Measurements from ENCODE around the gene CAVIN3. TPM values are rescaled to one million over a fixed set of nuclear protein-coding genes. Genes with fewer than 3 reads are reported as not detected.

The CAVIN3 gene
- total and polyA plus RNA-seq, 4 donors, result 23.2 to 122 (median 86.5) TPM

DNA sequence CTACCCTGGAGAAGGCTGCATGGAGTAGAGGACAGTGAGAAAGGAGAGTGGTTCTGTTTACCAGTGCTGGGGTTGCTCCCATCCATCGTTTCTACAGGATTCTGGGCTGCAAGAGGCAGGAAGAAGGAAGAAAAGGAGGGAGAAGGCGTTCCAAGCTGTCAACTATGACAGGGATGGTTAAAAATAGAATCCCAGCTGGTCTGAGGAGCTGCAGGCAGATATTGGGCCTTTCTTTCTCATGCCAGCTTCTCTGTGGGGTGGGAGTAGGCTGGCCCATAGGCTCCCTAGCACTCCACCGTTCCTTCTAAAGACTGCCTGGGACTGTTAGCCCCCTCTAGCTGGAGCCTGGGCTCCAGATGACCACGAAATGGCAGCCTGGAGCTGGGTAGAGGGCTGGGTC, 47.1 kb downstream of the CAVIN3 start:
- DNase-seq, result no peak
- Histone ChIP-seq H3K27me3 (ENCODE audit: control insufficient read depth in 3 of 3, insufficient read depth in 3 of 3, low read length in 2 of 3) (no peaks in the 10 kb centered on the region), H3K36me3 (ENCODE audit: control insufficient read depth in 4 of 4, insufficient read depth in 4 of 4, low read length in 4 of 4) (no peaks in the 10 kb centered on the region), H3K4me3 (no peak overlapping the region), H3K27ac (ENCODE audit: low read depth in 1 of 2, low read length in 1 of 2) (no peak overlapping the region), H3K9me3 (ENCODE audit: control insufficient read depth in 4 of 4, insufficient read depth in 3 of 4, low read length in 3 of 4) (peaks cover 0 to 2% (median 0%) of the 10 kb centered on the region in 4 donors), H3K9ac (ENCODE audit: insufficient read depth in 1 of 2, low read length in 2 of 2) (no peak overlapping the region), H3K4me1 (ENCODE audit: control insufficient read depth in 5 of 5, insufficient read depth in 5 of 5, low read length in 5 of 5) (peaks cover 0 to 6% (median 0%) of the 10 kb centered on the region in 5 donors)
- TF ChIP-seq, protein P1, sequence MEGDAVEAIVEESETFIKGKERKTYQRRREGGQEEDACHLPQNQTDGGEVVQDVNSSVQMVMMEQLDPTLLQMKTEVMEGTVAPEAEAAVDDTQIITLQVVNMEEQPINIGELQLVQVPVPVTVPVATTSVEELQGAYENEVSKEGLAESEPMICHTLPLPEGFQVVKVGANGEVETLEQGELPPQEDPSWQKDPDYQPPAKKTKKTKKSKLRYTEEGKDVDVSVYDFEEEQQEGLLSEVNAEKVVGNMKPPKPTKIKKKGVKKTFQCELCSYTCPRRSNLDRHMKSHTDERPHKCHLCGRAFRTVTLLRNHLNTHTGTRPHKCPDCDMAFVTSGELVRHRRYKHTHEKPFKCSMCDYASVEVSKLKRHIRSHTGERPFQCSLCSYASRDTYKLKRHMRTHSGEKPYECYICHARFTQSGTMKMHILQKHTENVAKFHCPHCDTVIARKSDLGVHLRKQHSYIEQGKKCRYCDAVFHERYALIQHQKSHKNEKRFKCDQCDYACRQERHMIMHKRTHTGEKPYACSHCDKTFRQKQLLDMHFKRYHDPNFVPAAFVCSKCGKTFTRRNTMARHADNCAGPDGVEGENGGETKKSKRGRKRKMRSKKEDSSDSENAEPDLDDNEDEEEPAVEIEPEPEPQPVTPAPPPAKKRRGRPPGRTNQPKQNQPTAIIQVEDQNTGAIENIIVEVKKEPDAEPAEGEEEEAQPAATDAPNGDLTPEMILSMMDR (IDR thresholded peaks at IDR 0.05; ENCODE audit: control extremely low read depth, extremely low read depth), result no peak
- ATAC-seq (ENCODE audit: insufficient read depth, low FRiP score), result no peak
- 66 to 76% methylated on average over 4 of the region's 4 CpGs for WGBS, 2 donors

DNA sequence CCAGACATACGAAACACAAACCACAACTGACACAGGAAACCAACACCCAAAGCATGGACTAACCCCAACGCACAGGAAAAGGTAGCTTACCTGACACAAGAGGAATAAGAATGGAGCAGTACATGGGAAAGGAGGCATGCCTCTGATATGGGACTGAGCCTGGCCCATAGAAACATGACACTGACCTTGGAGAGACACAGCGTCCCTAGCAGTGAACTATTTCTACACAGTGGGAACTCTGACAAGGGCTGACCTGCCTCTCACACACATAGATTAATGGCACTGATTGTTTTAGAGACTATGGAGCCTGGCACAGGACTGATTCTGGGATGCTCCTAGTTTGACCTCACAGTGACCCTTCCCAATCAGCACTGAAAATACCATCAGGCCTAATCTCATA, 48.7 kb downstream of the CAVIN3 start:
- H3K27ac ChIP-seq (ENCODE audit: low read depth in 1 of 2, low read length in 1 of 2), result no peak overlapping the region
- WGBS, 2 donors, result 55 to 56% methylated on average over 3 of the region's 3 CpGs
- H3K4me3 ChIP-seq, result no peak overlapping the region
- peaks cover 0 to 6% (median 0%) of the 10 kb centered on the region in 5 donors for H3K4me1 ChIP-seq (ENCODE audit: control insufficient read depth in 5 of 5, insufficient read depth in 5 of 5, low read length in 5 of 5)
- H3K9ac ChIP-seq (ENCODE audit: insufficient read depth in 1 of 2, low read length in 2 of 2), result no peak overlapping the region
- H3K36me3 ChIP-seq (ENCODE audit: control insufficient read depth in 4 of 4, insufficient read depth in 4 of 4, low read length in 4 of 4), result no peaks in the 10 kb centered on the region
- H3K27me3 ChIP-seq (ENCODE audit: control insufficient read depth in 3 of 3, insufficient read depth in 3 of 3, low read length in 2 of 3), result no peaks in the 10 kb centered on the region
- no peak for DNase-seq
- ATAC-seq (ENCODE audit: insufficient read depth, low FRiP score), result no peak
- peaks cover 0 to under 1% (median 0%) of the 10 kb centered on the region in 4 donors for H3K9me3 ChIP-seq (ENCODE audit: control insufficient read depth in 4 of 4, insufficient read depth in 3 of 4, low read length in 3 of 4)
- TF ChIP-seq, protein P1 (IDR thresholded peaks at IDR 0.05; ENCODE audit: control extremely low read depth, extremely low read depth), result no peak

DNA sequence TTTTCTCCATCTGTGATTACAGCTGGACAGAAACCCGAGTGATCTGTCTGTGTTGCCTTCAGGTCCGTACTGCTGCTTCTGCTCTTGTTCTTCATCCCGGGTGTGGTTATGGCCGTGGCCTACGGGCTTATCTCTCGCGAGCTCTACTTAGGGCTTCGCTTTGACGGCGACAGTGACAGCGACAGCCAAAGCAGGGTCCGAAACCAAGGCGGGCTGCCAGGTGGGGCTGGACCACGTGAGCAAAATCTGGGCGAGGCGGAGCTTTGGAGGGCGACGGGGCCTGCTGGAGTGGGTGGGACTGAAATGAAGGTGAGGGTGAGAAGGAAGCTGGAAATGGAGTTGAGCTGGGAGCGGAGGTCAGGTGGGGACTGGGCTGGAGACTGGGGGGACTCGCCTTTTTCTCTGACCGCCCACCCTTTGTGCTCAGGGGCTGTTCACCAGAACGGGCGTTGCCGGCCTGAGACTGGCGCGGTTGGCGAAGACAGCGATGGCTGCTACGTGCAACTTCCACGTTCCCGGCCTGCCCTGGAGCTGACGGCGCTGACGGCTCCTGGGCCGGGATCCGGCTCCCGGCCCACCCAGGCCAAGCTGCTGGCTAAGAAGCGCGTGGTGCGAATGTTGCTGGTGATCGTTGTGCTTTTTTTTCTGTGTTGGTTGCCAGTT, 49.6 kb downstream of the CAVIN3 start:
- Histone ChIP-seq H3K9ac (ENCODE audit: insufficient read depth in 1 of 2, low read length in 2 of 2) (no peak overlapping the region), H3K9me3 (ENCODE audit: control insufficient read depth in 4 of 4, insufficient read depth in 3 of 4, low read length in 3 of 4) (no peaks in the 10 kb centered on the region), H3K27me3 (ENCODE audit: control insufficient read depth in 3 of 3, insufficient read depth in 3 of 3, low read length in 2 of 3) (no peaks in the 10 kb centered on the region), H3K4me3 (no peak overlapping the region), H3K4me1 (ENCODE audit: control insufficient read depth in 5 of 5, insufficient read depth in 5 of 5, low read length in 5 of 5) (peaks cover 0 to 6% (median 0%) of the 10 kb centered on the region in 5 donors), H3K36me3 (ENCODE audit: control insufficient read depth in 4 of 4, insufficient read depth in 4 of 4, low read length in 4 of 4) (no peaks in the 10 kb centered on the region), H3K27ac (ENCODE audit: low read depth in 1 of 2, low read length in 1 of 2) (no peak overlapping the region)
- DNase-seq (no peak), ATAC-seq (ENCODE audit: insufficient read depth, low FRiP score) (no peak)
- 81 to 94% methylated on average over 41 of the region's 41 CpGs for WGBS, 2 donors
- TF ChIP-seq, protein P1 (IDR thresholded peaks at IDR 0.05; ENCODE audit: control extremely low read depth, extremely low read depth), result no peak

DNA sequence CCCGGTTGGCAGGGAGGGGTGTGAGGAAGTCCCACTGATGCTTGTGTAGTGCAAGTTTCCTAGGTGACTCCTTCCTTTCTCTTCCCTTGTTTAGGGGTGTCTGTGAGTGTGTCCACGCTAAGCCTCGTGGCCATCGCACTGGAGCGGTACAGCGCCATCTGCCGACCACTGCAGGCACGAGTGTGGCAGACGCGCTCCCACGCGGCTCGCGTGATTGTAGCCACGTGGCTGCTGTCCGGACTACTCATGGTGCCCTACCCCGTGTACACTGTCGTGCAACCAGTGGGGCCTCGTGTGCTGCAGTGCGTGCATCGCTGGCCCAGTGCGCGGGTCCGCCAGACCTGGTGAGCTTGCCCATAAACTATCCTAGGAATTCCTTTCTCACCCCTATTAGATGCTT, 50.3 kb downstream of the CAVIN3 start:
- Histone ChIP-seq H3K4me1 (ENCODE audit: control insufficient read depth in 5 of 5, insufficient read depth in 5 of 5, low read length in 5 of 5) (peaks cover 0 to 6% (median 0%) of the 10 kb centered on the region in 5 donors), H3K9ac (ENCODE audit: insufficient read depth in 1 of 2, low read length in 2 of 2) (no peak overlapping the region), H3K27me3 (ENCODE audit: control insufficient read depth in 3 of 3, insufficient read depth in 3 of 3, low read length in 2 of 3) (no peaks in the 10 kb centered on the region), H3K9me3 (ENCODE audit: control insufficient read depth in 4 of 4, insufficient read depth in 3 of 4, low read length in 3 of 4) (no peaks in the 10 kb centered on the region), H3K36me3 (ENCODE audit: control insufficient read depth in 4 of 4, insufficient read depth in 4 of 4, low read length in 4 of 4) (no peaks in the 10 kb centered on the region), H3K4me3 (no peak overlapping the region), H3K27ac (ENCODE audit: low read depth in 1 of 2, low read length in 1 of 2) (no peak overlapping the region)
- no peak for ATAC-seq (ENCODE audit: insufficient read depth, low FRiP score)
- TF ChIP-seq, protein P1 (IDR thresholded peaks at IDR 0.05; ENCODE audit: control extremely low read depth, extremely low read depth), result no peak
- WGBS, 2 donors, result 81 to 89% methylated on average over 24 of the region's 24 CpGs
- no peak for DNase-seq

Data from lung (tissue), 12 donors.